GM19468 (cell line): ENCODE measurements around the gene WDR86.

Experiments used
- ATAC-seq: cut with Tn5 transposase; IDR thresholded peaks from one replicate; pipeline ENCODE4 v1.9.1; 2021; ENCODE audit warnings: mild to moderate bottlenecking, moderate library complexity, moderate number of reproducible peaks; ENCODE audit not compliant: unreplicated experiment; ENCODE audit errors: extremely low read depth

The WDR86 gene

DNA sequence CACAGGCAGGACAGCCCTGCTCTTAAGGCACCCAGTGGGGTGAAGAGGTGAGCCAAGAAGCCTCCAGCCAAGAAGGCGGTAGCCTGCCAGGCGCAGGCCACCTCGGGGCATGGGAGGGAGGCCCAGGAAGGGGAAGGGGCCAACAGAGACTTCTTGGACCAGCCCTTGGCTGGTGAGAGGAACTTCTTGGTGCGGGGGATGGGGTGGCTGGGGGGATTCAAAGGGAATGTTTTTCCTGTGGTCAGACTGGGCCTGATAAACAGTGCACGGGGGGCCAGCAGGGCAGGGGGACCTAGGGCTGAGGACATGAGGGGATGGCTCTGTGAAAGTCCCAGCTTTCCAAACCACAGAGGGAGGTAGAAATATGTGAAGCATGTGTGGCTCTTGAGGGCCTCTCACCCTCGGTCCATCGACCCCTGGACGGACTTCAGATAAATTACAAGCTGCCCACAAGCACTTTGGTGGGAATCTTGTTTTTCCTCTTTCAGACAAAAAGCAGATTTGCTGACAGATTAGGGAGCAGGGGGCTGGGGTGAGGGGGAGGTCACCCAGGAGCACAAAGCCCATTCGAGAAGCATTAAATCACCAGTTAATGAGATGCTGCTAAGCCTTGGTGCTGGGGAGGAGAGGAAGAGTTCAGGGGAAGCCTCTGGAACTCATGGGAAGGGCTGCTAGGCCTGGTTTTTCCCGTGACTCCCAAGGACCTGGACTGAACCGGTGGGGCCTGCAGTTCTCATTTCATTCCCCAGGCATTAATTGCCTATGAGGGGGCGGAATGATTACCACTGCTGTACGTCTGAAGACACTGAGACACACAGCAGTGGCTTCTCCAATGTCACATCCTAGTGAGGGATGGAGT lies 18.8 kb upstream of the WDR86 start:
- ATAC-seq, result no peak

DNA sequence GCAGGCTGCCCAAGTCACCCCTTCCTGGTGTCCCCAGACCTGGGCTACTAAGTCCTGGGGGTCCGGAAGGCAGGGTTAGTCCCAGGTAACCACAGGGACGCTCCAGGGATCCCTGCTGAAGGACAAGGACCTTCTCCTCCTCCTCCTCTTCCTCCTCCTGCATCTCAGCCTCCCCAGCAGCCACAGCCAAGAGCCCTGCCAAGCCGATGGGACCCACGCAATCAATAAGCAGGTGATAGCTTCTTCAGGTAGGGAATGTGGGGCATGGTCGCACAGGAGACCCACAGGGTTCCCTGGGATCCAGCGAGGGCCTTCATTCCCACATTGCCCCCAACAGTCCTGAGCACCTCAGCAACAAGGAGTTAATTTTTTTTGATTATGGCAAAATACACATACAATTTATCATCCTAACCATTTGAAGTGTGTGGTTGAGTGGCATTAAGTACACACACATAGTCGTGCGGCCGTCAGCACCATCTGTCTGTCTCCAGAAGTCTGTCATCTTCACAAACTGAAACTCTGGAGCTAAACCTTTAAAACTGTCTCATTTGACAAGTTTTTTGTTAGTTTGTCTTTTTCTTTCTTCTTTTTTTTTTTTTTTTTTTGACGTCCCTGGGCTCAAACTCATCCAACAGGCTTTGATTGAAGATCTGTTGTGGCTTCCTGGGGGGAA lies 18.0 kb upstream of the WDR86 start:
- no peak for ATAC-seq

DNA sequence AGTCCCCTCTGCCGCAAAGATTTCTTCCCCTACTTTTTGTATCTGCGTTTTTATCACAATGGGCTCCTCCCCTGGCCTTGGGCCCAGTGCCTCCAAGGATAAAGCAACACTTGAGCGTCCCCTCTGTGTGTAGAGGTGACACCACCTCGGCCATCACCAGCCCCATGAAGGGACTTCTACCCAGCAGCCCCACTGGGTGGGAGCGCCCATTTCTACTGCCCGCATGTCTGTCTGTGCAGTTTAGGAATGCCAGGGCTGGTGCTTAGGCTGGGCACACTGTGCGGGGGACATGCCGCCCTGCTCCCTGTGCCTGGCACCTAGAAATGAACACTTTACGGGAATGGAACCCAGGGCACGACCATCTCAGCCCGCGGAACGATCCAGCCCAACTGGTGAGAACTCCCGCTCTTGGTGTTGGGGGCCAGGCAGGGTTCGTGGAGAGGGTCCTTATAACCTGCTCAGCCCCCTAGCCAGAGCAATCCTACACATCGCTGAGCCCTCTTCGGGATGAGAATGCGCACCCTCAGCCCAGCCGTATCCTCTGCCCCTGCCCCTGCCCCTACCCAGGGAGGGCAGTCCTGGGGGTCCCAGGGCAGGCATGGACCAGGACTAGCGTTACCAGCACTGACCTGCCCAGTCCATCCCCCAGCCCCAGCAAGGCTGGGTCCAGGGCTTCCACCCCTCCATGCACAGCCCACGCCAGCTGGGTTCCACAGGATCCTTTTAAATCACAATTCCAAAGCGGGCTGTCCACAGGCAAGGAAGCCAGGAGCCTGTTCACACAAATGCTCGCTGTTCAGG lies 17.3 kb upstream of the WDR86 start:
- ATAC-seq, result no peak

DNA sequence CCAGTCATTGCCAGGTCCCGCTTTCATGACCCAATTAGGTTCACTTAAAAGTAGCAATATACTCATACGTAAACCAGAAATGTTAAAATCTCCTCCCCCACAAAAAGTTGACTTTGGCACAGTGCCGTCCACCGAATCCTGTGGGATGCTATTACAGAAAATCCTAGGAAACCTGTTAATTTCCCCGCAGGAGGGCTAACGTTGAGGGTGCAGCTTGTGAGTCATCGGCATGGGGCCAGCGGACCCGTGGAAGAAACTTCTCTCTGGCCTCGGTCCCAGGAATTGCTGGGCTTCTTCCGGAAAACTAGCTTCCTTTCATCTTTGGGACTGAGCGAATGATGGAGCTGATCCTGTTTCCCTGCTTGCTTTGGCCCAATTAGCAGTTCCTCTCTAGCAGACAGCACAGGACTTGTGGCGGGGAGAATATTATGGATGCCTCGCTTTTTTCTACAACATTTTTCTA lies 16.6 kb upstream of the WDR86 start:
- ATAC-seq, result no peak

DNA sequence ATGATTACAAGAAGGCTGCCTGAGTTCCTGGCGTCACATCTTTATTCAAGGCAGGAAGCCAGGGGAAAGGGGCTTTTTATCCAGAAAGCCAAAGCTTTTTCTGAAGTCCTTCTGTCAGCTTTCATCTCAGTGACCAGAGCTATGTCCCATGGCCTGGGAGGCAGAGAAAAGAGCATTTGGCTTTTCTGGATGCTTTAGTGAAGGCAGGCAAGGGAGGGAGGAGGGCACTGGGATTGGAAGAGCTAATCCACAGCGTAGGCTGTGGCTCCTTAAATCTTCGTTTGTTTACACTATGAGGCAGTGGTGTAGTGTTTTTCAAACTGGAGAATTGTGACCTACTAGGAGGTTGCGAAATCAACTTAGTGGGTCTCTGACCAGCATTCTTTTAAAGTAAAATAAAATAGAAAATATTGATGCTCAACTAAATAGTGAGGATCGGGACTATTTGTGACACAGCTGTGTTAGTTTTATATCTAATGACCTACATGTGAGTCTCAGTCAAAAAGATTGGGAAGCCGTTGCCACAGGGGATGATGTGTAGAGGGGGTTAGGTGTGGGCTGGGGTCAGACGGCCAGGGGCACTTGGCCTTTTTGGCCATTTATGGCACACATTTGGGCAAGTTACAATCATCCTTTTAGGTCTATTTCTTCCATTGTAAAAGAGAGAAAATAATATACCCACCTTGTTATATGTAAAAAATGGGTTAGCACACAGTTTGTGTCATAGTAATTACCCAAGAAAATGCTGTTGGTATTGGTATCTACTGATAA lies 16.0 kb upstream of the WDR86 start:
- no peak for ATAC-seq

DNA sequence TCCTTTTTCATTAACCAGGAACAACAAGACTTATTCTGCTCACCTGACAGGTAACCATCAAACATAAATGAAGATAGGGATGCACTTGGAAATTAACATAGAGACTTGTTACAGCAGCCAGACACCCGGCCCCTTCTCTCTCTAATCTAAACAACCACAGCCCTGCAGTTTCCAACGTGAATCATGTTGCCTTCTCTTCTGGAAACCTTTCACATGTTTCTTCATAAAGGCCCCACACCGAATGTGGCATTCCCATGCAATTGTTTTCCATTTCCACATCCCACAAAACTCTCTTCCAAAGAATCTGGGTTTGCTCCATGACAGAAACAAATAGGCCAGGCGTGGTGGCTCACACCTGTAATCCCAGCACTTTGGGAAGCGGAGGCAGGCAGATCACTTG lies 15.0 kb upstream of the WDR86 start:
- ATAC-seq, result no peak

DNA sequence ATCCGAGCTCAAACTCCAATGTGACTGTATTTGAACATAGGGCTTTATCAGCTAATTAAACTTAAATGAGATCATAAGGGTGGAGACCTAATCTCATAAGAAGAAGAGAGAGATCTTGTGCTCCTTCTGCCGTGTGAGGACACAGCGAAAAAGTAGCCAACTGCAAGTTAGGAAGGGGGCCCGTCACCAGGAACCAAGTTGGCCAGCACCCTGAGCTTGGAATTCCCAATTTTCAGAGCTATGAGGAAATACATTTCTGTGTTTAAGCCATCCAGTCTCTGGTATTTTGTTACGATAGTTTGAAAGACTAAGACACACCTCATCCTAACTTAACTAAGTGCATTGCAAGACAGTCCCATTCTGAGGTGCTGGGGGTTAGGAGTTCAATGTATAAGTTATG lies 14.1 kb upstream of the WDR86 start:
- ATAC-seq, result no peak

DNA sequence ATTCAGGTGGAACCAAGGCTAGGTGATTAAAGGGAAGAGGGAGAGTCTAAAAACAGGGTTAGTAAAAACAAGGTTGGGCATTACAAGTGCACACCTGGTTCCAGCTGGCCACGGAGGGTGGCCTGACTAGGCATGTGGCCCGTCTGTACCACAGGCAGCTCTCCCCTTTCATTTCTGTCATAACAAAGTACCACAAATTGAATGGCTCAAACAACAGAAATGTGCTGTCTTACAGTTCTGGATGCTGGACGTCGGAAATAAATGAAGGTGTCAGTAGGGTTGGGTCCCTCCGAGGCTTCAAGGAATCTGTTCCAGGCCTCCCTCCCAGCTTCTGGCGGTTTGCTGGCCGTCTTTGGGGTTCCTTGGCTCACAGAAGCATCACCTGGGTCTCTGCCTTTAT lies 13.4 kb upstream of the WDR86 start:
- ATAC-seq, result no peak

DNA sequence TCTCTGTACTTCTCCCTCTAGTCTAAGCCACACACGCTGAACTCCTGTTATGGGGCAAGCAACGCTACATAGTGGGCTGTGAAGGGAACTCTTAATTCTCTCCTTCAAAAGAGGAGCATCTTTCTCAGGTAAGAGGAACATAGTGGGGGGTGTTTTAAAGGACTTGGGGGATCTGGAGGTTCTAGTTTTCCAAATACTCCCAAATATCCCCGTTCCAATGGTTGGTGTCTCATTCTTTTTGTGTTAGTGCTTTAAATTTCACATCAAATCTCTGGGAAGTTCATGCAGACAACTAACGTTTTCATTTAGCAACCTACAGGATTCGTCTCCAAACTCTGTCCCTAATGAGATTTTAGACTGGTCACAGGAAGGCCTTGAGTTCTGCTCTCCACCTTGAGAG lies 12.4 kb upstream of the WDR86 start:
- ATAC-seq, result no peak

DNA sequence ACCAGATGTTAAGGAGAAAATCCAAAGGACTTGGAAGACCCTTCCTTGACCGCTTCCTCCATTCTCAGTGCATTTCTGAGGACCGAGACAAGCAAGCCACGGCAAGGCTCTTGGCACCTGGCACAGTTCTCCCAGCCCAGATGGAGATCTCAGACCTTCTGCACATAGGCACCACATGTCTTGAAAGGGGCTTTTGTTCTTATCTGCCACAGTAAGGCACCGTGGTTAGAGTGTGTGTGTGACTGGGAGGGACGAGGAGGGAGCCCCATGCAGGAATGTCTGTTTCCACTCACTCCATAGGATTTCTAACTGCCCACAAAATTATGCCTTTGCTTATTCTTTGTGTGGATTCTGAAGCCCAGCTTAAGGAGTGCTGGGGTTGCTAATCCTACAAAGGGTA lies 10.3 kb upstream of the WDR86 start:
- no peak for ATAC-seq

DNA sequence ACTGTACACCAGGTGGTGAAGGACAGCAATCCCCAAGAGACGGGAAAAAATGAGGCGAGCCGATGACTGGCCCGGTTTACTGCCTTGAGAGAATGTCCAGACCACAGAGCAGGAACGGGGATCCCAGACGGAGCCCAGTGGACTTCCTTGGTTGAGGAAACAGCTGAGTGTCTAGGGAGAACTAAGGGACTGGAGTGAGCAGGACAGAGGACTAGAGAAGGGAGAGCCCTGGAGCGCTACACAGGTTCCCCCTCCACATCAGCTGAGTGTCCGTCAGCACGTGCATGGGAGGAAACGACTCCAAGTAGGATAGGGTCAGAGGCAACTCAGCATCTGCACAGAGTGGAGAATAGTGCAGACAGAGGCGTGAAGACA lies 7.1 kb upstream of the WDR86 start:
- no peak for ATAC-seq

DNA sequence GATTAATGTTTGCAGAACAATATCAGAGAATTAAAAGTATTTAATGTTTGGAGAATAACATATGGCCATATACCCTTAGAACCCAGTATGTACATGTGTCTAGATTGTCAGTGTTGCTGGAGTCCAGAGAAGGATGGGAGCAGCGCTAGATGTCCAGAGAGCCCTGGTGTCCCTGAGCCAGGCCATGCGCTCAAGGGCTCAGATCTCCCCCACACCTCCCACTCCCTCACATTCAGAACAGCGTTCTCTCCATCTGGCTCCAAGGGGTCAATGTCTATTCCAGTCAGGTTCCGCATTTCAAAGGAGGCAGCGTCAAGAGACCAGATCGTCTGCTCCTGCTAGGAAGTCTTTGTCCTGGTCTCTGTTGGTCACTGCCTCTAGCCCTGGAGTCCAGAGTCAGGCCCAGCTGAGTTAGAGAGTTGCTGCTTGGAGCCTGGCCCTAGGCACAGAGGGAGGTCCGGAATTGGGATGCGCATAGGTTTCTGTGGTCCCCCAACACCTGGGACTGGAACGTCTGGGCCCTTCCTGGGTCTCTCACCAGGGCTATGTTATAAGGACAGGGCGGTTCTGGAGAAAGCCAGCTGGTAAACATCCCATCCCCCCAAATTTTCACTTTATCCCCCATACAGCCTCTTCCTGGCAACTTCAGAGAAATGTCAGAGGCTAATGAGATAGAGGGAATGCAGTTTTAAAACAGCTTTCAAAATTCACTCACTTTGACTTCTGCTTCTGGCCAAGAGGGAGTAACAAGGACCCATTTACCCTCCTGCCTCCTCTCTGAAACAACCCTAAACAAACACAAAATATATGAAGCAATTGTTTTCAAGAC lies 6.5 kb upstream of the WDR86 start:
- no peak for ATAC-seq

DNA sequence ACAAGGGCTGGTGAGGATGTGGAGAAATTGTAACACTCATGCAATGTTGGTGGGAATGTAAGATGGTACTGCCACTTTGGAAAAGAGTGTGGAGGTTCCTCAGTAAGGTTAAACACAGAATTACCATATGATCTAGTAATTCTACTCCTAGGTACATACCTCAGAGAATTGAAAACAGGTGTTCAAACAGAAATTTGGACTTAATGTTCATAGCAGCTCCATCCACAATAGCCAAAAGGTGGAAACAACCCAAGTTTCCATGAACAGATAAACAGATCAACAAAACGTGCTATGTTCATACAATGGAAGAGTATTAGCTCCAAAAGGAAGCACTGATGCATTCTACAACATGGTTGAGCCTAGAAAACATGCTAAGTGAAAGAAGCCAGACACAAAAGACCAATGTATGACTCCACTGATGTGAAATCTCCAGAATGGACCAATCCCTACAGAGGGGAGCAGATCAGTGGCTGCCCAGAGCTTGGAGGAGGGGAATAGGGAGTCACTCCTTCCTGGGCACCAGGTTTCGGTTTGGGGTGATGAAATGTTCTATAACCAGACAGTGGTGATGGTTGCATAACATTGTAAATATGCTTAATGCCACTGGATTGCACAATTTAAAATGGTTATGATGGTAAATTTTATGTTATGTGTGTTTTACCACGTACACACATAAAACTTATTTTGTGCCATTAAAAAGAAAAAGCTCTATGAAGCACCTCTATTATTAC lies 5.7 kb upstream of the WDR86 start:
- no peak for ATAC-seq

DNA sequence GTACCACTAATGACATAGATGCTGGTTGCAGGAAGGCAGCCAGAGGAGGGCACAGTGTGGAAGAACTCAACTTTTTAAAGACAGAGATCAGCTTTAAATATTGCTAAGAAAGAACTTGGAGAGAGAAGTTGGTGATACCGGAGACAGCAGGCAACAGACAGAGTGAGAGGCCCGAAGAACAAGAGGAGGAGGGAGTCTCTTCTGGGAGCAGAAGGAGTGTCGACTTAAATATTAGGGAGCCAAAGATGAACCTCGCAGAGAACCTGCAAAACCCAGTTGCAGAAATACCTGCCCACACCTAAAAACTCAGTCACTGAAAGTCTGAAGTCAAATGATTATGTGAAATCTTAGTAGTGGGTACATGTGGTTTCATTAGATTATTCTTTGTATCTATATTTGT lies 3.4 kb upstream of the WDR86 start:
- no peak for ATAC-seq

DNA sequence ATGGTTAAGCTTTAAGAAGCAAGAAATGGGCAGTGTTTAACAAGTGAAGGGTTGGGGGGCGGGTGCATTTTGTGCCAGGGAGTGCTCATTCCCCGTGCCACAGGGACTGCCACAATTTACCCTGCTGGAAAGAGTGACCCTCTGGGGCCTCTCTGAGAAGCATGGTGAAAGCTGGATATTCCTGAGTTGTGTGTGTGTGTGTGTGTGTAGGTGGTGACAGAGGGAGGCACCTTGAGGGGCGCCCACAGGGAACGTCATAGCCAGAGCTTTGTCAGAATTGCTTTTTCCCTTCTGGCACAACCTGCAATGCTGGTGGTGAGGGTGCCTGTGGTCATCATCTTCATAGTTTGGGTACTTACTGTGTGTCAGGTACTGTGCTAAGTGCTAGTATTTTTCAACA lies 2.5 kb upstream of the WDR86 start:
- ATAC-seq, result no peak

DNA sequence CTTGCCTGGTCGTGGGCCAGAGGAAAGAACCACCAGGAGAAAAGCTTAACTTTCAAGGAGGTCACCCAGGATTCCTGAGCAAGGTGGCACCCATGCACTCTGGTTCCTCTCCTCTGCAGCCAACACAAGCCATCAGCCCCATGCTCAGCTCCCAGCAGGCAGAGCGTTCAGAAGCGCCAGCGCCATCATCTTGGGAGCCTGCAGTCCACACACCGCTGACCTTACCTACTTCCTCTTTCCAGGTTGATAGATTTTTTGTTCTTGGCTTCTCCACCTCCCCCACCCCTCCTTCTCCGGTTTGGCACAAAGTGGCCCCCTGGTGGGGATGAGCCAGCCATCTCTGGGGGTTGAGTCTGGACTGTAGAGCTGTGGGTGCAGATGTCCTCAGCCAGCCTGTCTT lies 1.7 kb upstream of the WDR86 start:
- no peak for ATAC-seq

DNA sequence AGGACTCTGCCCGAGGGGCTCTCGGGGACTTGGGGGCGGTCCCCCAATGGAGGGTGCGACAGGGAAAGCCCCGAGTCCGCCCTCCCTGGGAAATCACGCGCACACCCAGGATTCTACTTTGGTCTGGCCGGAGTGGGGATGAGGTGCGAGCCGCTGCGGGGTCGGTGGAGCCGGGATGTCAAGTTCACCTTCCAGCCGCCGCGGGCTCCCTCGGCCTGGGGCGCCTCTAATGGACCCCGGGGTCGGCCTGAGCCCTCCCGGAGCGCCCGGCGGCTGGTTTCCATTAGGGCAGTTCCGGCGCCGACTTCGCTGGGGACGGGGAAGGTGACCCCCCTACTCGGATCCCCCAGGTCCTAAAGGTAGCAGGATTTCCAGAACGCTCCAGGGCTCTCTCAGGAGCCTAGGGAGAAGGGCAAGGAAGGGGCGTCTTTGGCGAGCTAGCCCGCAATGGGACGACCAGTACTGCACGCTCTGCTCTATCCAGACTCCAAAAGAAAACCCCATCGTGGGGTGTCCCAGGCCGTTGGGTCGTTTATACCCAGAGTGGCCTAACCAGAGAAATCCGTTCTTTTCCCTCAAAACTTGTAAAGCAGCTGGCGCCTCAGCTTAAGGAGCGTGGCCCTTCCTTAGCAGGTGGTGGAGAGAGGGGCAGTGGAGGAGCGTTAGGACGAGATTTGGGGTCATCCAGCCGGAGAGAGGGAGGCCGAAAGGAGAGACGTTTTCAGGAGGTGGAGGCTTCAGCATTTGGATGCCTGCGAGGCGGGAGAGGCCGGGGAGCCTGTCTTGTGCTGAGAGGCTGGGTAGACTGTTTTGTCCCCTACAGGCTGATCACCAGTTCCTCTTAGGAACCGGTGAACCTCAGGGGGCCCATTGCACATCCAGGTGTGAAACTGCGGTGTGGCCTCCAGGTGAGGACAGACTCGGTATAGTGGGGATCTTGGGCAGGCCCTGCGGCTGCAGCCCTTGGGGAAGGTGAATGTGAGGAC lies 860 bp upstream of the WDR86 start:
- ATAC-seq, result no peak
